Activated CD8-positive, alpha-beta memory T cell treated with anti-CD3 and anti-CD28 coated beads for 36 hours (primary cell): ENCODE data around the gene KREMEN1. TPM values are rescaled to one million over a fixed set of nuclear protein-coding genes. Genes with fewer than 3 reads are reported as not detected.

Source experiments
- CTCF ChIA-PET: fragments of 350-600 bp; sonication (Branson Sonifier 250); formaldehyde crosslinking; loops from one replicate; lab custom pipeline; 2021; ENCODE audit warnings: antibody characterized with exemption; lab: Charles Lee
- POLR2A ChIA-PET: fragments of 350-600 bp; sonication (Branson Sonifier 250); formaldehyde crosslinking; loops from one replicate; lab custom pipeline; 2021; ENCODE audit warnings: antibody characterized with exemption; lab: Charles Lee
- total RNA-seq, 2 experiments: library from RNA; stranded (reverse); gene quantifications; one replicate each; pipeline ENCODE4 v1.2.3, GENCODE V29; 2021

The KREMEN1 gene
- total RNA-seq, 2 experiments from 2014 or later, result 0.13 to 0.15 TPM

DNA sequence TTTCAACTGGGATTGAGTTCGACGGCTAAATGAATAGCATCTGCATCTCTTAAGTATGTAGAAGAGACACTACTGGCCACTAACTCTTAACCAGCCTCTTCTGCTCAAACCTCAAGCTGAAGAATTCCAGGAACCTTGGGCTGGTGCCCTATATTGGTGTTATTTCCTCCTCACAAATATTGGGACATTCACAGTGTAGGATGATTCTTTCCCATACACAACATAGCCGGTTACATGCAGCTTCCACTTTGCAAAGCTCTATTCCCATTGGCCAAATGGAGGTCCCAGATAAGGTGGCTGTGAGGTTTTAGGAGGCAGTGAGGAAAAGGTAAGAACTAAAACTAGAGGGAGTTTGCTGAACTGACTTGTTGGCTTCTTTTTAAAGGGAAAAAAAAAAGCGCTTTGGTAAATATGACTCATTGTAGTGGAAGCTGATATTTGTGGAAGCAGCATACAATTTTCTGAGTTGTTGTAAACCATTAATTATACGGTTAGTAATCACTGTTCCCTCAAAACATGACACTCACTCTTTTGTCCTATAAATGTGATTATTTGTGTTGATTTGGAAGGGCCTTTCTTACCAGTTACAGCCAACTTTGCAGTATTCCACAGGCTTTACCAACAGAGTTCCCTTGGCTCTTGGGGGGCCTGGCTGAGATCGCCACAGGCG, 28.8 kb upstream of the KREMEN1 start:
- POLR2A ChIA-PET, result no interaction called here
- CTCF ChIA-PET, result interaction anchor here (2.1 kb wide), 1 partner anchor 188 kb away, joined by 5 read pairs; no protein-coding TSS in a partner anchor

DNA sequence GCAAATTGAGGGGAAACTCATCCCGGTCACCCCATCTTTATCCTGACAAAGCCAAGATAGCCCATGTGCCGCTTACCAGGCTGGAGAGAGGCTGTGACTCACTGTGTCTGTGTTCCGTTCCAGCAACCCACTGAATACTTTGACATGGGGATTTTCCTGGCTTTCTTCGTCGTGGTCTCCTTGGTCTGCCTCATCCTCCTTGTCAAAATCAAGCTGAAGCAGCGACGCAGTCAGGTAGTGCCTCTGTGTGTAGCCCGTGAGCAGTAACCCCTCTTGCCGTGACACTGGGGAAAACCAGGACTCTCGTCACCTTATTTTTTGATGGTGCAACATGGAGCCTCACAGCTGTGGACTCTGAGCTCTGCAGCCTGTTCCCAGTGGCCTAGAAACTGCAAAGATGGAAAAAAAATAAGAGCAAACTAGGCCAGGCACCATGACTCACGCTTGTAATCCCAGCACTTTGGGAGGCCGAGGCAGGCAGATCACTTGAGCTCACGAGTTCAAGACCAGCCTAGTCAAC, 28.1 kb upstream of the KREMEN1 start:
- POLR2A ChIA-PET, result interaction anchor here (0.6 kb wide), 1 partner anchor 46 kb away, joined by 3 read pairs; no protein-coding TSS in a partner anchor

DNA sequence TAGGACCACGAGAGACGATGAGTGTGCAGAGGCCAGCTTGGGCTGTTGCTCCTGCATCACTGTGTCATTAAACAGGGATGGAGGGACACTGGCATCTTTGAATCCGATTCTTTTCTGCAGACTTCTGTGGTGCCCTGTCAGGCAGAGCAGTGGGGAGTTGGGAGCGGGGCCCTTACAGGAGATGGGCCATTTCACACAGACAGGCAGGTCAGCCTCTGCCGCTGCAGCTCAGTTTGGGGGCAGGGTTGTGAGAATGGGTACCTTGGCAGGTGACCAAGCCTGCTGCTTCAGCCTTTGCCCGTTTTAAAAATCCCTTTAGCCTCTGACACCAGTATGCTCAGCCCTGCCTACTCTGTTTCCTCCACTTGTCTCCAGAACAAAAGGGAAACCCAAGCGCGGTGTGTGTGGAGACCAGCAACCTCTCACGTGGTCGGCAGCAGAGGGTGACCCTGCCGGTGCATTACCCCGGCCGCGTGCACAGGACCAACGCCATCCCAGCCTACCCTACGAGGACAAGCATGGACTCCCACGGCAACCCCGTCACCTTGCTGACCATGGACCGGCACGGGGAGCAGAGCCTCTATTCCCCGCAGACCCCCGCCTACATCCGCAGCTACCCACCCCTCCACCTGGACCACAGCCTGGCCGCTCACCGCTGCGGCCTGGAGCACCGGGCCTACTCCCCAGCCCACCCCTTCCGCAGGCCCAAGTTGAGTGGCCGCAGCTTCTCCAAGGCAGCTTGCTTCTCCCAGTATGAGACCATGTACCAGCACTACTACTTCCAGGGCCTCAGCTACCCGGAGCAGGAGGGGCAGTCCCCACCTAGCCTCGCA, 23.8 kb upstream of the KREMEN1 start:
- ChIA-PET CTCF (no interaction called here), POLR2A (no interaction called here)

More for the DNA sequence above, 28.1 kb upstream of the KREMEN1 start:
- CTCF ChIA-PET, result interaction anchor here (1.6 kb wide), 1 partner anchor 189 kb away, joined by 4 read pairs; no protein-coding TSS in a partner anchor

DNA sequence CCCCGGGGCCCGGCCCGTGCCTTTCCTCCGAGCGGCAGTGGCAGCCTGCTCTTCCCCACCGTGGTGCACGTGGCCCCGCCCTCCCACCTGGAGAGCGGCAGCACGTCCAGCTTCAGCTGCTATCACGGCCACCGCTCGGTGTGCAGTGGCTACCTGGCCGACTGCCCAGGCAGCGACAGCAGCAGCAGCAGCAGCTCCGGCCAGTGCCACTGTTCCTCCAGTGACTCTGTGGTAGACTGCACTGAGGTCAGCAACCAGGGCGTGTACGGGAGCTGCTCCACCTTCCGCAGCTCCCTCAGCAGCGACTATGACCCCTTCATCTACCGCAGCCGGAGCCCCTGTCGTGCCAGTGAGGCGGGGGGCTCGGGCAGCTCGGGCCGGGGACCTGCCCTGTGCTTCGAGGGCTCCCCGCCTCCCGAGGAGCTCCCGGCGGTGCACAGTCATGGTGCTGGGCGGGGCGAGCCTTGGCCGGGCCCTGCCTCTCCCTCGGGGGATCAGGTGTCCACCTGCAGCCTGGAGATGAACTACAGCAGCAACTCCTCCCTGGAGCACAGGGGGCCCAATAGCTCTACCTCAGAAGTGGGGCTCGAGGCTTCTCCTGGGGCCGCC, 23.1 kb upstream of the KREMEN1 start:
- CTCF ChIA-PET, result interaction anchor here (0.6 to 0.8 kb wide), 2 partner anchors 104 to 196 kb away, joined by 3 read pairs; no protein-coding TSS in a partner anchor
- POLR2A ChIA-PET, result no interaction called here

- ChIA-PET POLR2A (no interaction called here), CTCF (interaction anchor here (0.8 kb wide), 1 partner anchor 104 kb away, joined by 3 read pairs; no protein-coding TSS in a partner anchor)
Measured at GRCh38 chr22:29050457-29050856, 22.4 kb upstream of the KREMEN1 start.

DNA sequence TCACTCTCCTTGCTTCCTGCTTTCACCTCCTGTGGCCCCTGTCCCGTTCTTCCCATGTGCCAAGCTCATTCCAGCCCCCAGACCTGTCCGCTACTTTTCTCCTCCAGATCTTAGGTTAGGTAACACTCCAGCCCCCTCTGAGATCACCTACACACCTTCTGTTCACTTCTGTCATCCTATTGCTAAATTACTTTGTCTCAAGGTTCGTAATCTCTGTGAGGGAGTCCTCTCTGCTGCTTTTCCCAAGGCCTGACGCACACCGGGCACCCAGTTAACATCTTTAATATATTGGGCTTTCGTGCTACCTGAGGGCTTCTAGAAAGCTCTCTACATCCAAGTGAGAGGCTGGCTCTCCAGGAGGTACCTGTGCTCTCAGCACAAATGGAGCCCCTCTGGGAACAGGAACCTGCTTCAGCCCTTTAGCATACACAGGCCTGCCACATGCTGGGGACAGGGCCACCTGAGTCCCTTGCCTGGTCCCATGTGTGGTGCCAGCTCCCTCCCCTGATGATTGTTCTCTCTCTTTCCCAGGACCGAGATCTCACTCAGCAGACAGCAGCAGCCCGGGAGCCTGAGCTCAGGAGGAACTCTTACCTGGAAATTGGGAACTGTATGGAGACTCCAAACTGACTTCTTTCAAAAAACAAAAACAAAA, 19.7 kb upstream of the KREMEN1 start:
- CTCF ChIA-PET, result no interaction called here
- POLR2A ChIA-PET, result no interaction called here

DNA sequence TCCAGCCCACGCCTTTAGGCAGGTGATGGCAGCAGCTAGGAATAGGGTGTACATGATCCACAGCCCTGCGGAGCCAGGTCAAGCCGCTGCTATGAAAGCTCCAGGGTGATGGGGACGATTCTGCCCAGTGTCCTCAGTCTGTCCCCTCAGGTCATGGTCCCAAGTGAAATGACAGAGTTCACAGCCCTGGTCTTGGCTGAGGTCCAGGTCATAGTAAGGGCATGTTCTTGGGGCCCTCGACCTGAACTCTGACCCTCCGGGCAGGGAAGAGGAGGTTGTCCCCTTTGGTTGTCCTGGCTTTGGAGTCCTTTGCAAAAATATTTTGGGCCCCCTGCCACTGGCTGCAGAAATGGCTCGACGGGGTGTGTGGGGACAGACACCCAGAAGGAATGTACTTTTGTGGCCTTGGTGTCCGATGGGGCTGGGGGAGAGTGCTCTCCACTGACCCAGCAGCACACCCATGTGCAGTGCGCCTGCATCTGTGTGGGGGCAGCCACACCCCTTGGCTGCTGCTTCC, 18.5 kb upstream of the KREMEN1 start:
- CTCF ChIA-PET, result no interaction called here
- POLR2A ChIA-PET, result no interaction called here

GRCh38 chr22:29055192-29055830, 17.5 kb upstream of the KREMEN1 start:
- POLR2A ChIA-PET, result no interaction called here
- CTCF ChIA-PET, result no interaction called here

GRCh38 chr22:29056472-29056871, 16.4 kb upstream of the KREMEN1 start:
- POLR2A ChIA-PET, result no interaction called here
- CTCF ChIA-PET, result no interaction called here

DNA sequence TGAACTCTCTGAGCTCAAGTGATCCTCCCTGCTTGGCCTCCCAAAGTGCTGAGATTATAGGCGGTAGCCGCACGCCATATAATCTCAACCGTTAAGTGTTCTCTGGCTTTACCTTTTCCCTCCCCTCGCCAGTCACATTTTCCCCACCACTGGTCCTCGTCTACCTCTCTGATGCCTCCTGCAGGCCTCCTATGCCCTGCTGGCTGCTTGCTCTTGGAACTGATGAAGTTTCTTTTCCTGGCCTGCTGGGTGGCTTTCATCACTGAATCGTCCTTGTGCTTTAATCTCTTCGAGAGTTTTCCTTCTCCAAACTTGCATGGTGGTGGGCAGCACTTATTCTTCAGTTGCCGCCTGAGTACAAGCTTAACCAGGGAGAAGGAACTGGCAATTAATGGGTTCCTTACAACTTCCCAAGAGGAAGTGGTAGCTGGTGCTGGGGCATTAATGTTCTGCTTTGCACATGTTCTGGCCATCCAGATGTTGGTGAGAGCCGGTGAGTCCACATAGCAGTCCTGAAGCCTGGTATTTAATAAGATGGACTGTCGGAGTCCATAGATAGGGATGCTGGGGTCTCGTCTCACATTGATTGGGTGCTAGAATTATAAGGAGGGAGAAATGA, 12.5 kb upstream of the KREMEN1 start:
- ChIA-PET CTCF (no interaction called here), POLR2A (no interaction called here)

DNA sequence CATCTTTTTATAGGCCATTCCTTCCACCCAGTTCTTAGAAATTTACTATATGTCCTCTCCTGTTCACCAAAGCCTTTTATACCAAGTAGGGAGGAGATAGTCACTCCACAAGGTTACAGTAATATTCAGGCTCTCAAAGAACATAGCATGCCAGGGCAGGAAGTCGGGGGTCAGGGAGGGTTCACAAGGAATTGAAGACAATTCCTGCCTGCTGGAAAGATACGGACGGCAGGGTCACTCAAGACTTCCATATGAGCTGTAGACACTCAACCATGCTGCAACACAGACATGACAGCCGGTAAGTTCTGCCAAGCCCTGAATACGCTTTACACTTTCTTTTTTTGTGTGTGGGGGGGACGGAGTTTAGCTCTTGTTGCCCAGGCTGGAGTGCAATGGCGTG, 11.9 kb upstream of the KREMEN1 start:
- ChIA-PET CTCF (no interaction called here), POLR2A (no interaction called here)

DNA sequence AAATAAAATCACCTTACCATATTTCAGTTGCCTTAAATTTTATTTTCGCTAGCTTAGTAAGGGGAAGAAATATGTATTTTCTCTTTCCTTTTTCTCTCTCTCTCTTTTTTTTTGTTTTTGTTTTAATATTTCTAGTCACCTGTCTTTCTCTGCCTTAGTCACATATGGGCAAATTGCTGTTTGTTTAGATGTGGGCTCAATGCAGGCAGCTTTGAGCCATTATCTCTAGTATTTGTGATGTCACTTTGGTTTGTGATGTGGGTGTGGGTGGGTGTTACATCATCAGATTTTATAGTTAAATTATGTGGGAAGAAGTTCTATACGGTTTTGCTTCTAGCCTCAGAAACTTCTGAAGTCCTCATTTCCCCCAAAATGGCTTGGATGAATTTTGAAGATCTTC, 11.1 kb upstream of the KREMEN1 start, which contains the start of gene C22orf31:
C22orf31 (minus strand) TSS at position 59 of the 400 bp plus-strand sequence; CDS start at position 20, 39 bp downstream.
- POLR2A ChIA-PET, result no interaction called here
- CTCF ChIA-PET, result no interaction called here

GRCh38 chr22:29062286-29062821, 10.5 kb upstream of the KREMEN1 start:
- CTCF ChIA-PET, result no interaction called here
- POLR2A ChIA-PET, result no interaction called here

DNA sequence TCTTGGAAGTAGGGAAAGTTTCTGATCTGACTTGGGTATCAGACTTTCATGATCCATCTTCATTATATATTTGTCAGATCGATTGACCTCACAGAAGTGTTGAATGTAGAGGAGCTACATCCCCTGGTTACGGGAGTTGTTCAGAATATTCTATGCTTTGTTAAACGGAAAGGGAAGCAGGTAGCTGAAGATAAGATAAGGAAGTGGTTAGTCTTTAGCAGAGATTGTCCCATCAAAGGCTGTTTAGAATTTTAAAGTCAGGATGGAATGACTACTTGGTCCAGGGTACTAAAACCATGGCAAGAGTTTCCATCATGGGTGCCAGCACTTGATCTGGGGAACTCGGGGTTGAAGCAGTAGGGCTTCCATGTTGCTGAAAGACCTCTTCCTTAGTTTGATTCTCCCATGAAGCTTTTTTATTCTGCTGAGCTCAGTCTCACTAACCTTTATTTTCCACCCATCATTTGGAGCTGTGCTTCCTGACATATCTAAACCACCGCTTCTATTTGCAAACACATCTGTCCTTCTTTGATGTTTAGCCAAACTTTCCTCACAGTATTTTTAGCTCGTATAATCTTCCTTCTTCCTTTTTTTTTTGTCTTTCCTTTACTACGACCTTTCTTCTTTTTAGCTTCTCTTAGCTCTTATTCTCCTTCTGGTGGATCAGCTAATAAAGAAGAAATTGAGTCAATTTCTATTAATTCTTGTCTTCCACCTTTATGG, 7.2 kb upstream of the KREMEN1 start:
- ChIA-PET CTCF (interaction anchor here (1.0 kb wide), 1 partner anchor 180 kb away, joined by 3 read pairs; no protein-coding TSS in a partner anchor), POLR2A (no interaction called here)

GRCh38 chr22:29069463-29069862, 3.4 kb upstream of the KREMEN1 start:
- POLR2A ChIA-PET, result no interaction called here
- CTCF ChIA-PET, result no interaction called here

- ChIA-PET POLR2A (no interaction called here), CTCF (no interaction called here)
Measured at GRCh38 chr22:29070490-29070889, 2.3 kb upstream of the KREMEN1 start.
